Measurements from ENCODE around the gene FAM81A.
"Not testable (repeated sequence)": the region's sequence is repeated elsewhere in the genome, so short reads cannot be mapped to it uniquely, and the experiment has no call there.

The FAM81A gene

DNA sequence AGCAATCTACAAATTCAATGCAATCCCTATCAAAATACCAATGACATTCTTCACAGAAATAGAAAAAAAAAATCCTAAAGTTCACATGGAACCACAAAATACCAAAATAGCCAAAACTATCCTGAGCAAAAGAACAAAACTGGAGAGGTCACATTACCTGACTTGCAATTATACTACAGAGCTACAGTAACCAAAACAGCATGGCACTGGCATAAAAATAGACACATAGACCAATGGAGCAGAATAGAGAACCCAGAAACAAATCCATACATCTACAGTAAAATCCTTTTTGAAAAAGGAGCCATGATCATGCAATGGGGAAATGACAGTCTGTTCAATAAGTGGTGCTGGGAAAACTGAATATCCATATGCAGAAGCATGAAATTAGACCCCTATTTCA lies 51.5 kb downstream of the FAM81A start:
- not testable (repeated sequence) for DNase-seq (ENCODE audit: low read depth in 2 of 2)

DNA sequence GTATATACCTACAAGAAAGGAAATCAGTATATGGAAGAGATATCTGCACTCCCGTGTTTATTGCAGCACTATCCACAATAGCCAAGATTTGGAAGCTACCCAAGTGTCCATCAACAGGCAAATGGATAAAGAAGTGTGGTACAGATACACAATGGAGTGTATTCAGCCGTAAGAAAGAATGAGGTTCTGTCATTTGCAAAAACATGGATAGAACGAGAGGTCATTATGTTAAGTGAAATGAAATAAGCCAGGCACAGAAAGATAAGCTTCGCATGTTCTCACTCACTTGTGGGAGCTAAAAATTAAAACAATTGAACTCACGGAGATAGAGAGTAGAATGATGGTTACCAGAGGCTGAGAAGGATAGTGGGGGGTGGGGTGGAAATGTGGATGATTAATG lies 53.1 kb downstream of the FAM81A start:
- DNase-seq (ENCODE audit: low read depth in 2 of 2): no peak

DNA sequence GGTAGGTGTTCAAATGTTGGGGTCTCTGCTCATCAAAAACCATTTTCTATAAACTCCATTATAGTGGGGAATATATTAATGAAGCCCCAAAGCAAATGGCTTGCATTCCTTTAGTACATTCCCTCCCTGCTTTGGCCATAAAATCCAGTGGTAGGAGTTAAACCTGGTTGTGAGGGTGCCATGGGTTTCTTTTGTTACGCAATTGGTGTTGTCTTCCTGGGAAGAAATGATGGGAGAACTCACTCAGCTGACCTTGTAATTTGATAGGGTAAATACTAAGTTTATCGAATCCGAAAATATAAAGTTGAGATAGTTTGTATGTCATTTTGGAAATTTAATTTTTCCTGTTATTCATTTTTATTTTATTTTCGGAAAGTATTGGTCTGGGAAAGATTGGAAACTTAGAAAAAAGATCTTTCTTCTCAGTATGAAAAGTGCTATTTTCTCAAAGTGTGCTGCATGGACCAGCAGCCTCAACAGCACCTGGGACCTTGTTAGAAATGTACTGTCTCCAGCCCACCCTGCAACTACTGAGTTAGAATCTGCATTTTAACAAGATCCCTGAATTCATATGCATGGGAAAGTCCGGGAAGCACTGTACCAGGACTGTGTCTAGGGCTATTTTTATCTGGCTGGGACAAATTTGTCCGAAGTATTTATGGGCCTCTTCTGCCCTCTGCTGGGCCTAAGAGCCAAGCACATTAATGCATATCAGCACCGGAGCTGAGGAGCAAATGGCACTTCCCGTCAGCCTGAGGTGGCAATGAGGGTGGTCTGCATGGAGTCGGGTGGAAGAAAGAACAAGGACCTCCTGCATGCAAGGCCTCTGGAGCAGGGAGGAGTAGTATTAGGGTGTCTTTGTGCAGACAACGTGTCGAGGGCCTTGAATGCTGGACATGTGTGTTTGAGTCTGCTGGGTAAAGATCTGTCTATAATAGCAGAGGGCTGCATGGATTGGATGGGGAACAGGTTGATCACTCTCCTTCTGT lies 54.7 kb downstream of the FAM81A start:
- DNase-seq (ENCODE audit: low read depth in 2 of 2): peak; percentile 13 to 18

DNA sequence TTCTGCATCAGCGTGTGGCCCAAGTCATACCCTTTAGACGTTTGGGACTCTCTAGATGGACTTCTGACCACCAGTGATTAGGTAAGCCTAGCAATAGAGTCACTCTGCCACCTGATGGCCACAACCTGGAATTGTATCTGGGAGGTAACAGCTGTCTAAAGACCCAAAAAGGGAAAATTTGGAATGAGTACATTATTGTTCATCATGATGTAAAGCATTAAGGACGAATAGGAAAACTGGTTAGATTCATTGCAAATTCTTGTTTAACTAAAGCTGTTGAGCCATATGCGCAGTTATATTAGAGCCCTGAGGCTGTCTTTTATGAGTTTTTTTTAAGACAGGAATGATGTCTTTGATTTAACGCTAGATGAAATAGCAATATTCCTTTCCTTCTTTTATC lies 63.6 kb downstream of the FAM81A start:
- no peak for DNase-seq (ENCODE audit: low read depth in 2 of 2)

DNA sequence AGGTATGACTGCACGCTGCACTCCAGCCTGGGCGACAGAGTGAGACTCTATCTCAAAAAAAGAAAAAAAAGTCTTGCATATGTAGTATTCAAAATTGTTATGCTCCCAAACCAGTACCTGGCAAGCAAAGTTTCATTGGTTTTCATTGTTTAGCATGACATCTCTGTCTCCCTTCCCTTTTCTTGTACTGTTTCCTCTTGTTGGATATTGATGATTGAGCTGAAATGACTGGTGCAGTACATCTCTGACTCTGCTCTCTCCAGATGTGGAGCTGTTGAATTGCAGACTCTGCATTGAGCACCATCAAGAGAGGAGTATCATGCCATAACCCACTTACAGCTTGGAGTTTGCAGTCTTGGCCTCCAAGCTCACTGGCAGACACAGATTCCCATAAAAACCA lies 77.2 kb downstream of the FAM81A start:
- DNase-seq (ENCODE audit: low read depth in 2 of 2): no peak

DNA sequence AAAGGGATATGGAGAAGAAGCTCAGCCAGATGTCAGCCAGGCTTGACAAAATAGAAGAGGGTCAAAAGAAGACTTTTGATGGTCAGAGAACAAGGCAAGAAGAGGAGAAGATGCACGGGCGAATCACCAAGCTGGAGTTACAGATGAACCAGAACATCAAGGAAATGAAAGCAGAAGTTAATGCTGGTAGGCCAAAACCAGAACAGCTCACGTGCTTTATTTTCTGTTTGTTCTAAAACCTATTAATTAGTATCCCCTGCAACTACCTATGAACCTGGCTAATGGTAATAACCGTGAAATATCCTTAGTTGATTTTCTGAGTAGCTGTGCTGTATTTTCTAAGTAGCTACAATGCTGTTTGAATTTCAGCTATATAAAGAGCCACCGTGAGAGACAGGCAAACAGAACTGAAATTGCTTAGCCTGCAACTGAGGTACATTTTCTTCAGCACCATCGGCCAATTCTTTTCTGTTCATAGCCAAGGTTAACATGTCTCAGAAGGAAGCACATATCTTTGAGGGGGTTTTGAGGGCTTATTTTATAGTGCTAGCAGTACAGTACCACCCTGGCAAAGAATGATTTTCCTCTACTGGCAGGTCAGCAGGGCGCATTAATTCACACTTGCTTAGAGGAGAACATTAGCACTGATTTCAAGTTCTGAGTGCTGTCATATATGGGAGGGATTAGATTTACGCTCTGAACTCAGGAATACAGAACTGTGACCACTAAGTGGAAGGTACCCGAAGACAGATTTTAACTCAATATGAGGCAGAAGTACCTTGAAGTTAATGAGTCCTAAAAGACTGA lies 78.9 kb downstream of the FAM81A start:
- no peak for DNase-seq (ENCODE audit: low read depth in 2 of 2)

DNA sequence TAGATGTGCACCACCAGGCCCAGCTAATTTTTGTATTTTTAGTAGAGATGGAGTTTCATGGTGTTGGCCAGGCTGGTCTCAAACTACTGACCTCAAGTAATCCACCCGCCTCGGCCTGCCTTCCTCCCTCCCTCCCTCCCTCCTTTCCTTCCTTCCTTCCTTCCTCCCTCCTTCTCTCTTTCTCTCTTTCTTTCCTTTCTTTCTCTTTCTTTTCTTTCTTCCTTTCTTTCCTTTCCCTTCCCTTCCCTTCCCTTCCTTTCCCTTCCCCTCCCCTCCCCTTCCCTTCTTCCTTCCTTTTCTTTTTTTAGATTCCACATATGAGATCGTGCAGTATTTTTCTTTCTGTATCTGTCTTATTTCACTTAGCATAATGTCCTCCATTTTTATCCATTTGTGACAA lies 81.3 kb downstream of the FAM81A start:
- no peak for DNase-seq (ENCODE audit: low read depth in 2 of 2)

DNA sequence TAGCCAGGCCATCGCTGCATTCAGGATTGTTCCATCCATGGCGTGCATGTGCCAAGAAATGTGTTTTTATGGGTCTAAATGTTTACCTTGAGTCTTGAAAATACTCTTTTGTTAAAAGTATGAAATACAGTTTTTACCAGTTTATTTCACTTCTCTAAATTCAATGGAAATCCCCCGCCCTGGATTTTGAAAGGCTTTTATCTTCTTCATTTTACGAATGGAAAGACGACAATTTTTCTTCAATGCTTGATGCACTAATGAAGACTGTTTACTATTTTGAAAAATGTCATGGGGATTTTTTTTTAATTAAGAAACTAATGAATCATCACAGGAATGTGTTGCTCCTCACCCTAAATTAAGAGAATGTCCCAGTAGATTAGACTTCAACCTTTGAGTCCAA lies 83.5 kb downstream of the FAM81A start:
- DNase-seq (ENCODE audit: low read depth in 2 of 2): no peak

DNA sequence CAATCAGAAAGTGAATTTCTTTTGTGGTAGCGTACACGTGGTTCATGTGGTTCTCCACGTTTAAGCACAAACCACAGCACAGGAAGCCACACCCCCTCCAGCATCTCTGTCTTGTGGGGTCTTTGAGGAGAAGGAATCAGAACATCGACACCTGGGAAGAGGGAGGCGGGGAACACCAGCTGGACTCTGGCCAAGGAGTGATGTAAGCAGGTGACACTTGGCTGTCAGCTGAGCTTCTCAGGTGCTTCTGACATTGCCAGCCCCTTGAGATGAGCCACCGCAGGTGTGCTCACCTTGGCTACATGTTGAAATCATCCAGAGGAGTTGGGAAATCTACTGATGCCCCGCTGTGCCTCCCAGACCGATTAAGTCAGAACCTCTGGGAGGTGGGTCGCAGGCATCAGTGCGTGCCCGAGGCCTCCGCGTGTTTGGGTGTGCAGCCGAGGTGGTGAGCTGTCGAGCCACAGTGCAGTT lies 85.0 kb downstream of the FAM81A start:
- DNase-seq (ENCODE audit: low read depth in 2 of 2): peak; percentile 35 to 51

DNA sequence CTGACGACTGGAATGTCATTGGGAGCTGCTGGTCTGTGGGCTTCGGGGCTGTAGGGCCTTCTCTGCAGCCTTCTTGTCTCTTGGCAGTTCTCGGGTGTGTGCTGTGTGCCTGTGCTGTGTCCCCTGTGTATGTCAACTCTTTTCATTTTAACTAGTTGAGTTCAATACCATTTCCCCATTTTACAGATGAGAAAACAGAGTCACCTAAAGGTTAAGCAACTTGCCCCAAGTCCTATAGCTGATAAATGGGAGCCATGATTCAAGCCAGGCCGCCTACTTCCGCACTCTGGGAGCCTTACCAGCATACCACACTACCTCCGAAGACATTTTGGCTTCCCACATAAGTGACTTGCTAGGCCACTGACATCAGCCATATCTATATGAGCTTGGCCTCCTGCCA lies 85.7 kb downstream of the FAM81A start:
- DNase-seq (ENCODE audit: low read depth in 2 of 2): no peak

DNA sequence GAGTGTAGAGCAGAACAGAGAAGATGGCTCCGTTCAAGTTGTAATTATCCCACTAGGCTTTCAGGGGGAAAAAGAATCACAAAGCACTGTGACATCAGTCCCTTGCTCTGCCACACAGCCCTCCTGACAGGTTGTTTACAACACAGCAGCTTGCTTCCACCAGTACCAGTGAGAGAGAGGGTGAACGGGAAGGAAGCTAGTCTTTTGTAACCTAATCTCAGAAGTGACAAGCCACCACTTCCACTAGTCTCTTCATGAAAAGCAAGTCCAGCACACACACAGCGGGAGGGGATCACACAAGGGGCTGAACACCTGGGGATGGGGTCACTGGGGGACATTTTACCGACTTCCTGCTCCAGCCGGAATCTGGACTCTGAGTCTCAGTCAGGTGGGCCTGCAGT lies 86.3 kb downstream of the FAM81A start:
- no peak for DNase-seq (ENCODE audit: low read depth in 2 of 2)

DNA sequence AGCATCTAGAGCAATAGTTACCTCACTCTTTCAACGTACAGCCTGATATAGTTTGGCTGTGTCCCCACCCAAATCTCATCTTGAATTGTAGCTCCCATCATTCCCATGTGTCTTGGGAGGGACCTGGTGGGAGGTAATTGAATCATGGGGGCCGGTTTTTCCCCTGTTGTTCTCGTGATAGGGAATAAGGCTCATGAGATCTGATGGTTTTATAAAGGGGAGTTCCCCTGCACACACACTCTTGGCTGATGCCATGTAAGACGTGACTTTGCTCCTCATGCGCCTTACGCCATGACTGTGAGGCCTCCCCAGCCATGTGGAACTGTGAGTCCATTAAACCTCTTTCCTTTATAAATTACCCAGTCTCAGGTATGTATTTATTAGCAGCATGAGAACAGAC lies 88.5 kb downstream of the FAM81A start:
- not testable (repeated sequence) for DNase-seq (ENCODE audit: low read depth in 2 of 2)

DNA sequence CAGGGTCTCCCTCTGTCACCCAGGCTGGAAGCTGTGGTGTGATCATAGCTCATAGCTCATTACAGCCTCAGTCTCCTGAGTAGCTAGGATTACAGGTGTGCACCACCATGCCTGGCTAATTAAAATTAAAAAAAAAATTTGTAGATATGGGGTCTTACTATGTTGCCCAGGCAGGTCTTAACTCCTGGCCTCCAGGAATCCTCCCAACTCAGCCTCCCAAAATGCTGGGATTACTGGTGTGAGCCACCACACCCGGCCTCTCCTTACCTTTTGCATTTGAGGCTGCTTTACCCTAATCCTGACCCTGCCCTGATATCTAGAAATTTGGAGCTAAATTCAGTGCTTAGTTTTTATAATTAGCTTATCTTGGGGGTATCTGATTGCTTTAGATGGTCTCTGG lies 90.4 kb downstream of the FAM81A start:
- no peak for DNase-seq (ENCODE audit: low read depth in 2 of 2)

DNA sequence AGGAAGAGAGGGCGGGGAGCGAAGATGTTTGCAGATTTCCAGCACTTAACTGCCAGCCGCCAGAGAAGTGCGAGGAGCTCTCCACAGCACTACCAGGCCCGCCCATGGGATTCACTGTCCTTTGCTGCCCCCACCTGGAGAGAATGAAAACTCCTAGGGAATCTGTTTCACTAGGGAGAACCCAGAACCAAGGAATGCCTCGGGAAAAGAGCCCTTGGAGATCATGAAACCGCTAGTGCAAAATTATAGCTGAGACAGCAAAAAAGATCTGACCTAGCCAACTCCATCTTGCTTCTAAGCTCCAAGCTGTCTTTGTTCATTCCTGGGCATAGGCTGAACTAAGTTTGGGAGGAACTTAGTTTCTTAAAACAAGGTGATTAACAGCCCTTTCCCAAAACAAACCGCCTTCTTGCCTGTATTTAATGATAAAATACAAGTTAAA lies 91.0 kb downstream of the FAM81A start:
- DNase-seq (ENCODE audit: low read depth in 2 of 2): peak; percentile 41 to 45

DNA sequence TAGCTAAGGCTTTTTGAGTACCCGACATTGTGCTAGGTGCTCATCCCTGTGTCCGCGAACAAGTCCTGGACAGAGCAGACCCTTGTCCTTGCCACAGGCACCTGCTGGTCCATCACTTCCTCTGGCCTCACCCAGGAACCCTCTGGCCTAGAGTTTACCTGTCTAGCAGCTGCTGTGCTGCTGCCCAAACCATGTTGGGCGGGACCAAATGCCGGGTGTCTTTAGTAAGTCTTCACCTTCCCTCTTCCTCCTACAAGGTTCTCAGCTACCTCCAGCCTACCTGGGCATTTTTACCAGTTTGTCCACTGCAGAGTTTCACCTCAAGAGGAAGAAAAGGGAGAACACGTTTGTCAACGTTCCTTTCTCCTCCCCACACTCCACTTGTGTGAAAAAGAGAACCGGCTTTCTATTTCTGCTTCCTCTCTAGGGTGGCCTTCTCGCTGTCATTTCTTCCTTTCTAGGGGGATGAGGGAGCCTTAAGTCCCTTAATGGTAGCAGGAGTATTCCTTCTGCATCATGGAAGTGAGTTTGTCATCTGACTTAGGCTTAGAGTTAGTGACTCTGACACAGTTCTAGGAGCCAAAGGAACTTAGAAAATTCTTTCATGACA lies 93.2 kb downstream of the FAM81A start:
- DNase-seq (ENCODE audit: low read depth in 2 of 2): no peak

DNA sequence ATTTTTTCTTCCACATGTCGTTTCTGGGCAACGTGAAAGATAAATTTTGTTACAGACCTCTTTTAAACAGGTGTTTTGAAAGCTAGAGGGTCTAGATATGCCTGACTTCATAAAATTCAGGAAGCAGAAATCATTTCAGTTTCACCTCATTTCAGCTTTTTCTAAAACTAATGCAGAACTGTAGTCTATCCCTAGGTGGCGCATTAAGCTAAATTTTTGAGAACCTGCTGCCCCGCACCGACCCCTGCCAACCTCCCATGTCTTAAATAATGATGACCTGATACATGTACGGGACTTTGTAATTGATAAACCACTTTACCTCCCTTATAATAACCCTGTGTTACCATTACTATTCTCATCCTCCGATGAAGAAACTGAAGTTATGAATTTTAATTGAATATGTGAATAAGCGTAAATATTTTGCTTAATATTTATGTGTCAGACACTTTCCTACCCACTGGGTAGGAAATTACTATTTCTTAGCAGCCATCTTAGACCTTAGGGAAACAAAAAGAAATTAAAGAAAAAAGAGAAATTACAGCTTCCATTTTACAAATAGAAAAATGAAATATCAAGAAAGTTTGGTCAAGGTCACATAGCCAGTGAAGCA lies 94.9 kb downstream of the FAM81A start:
- no peak for DNase-seq (ENCODE audit: low read depth in 2 of 2)

DNA sequence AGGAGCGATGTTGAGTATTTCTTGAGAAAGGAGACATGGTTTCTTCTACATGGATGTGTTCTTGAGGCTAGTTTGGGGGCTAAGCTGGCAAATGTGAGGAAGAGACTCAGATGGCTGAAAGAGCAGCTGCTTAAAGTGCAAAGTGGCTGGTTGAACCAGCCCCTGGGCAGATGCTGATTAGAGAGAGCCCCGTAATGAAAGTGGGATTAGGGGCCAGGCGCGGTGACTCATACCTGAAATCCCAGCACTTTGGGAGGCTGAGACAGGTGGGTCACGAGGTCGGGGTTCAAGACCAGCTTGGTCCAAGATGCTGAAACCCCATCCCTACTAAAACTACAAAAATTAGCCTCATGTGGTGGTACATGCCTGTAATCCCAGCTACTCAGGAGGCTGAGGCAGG lies 98.6 kb downstream of the FAM81A start:
- no peak for DNase-seq (ENCODE audit: low read depth in 2 of 2)

DNA sequence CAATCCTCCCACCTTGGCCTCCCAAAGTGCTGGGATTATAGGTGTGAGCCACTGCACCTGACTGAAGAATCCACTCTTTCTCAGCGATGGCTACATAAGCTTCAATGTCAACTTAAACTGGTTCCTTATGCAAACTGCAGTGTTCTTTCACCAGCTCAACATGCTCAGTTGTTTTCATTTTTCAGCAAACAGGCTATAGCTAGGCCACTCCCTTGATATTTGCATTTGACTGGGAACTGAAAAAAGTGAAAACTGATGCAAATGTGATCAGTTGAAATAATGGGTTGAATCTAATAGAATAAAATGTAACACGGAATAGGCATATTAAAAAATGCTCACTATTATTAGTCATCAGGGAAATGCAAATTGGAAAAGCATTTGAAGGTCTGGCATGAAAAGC lies 99.4 kb downstream of the FAM81A start:
- no peak for DNase-seq (ENCODE audit: low read depth in 2 of 2)

DNA sequence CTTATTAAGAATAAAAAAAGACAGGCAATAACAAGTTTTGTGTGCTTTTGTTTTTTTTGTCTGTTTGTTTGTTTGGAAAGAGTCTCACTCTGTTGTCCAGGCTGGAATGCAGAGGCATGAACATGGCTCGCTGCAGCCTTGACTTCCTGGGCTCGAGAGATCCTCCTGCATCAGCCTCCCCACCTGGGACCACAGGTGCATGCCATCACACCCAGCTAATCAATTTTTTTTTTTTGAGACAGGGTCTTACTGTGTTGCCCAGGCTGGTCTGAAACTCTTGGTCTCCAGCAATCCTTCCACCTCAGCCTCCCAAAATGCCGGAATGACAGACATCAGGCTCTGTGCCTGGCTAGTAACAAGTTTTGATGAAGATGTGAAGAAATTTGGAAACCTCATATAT lies 100.5 kb downstream of the FAM81A start:
- DNase-seq (ENCODE audit: low read depth in 2 of 2): no peak

DNA sequence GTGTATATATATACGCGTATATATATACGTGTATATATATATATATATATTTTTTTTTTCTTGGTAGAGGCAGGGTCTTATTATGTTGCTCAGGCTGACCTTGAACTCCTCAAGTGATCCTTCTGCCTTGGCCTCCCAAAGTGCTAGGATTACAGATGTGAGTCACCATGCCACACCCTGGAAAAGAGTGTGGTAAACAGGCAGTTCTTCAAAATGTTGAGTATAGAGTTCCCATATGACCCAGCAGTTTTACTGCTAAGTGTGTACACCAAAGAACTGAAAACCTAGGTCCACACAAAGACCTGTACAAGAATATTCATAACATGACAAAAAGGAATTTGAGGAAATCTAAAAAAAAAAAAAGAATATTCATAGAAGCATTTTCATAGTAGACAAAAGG lies 101.8 kb downstream of the FAM81A start:
- DNase-seq (ENCODE audit: low read depth in 2 of 2): no peak

DNA sequence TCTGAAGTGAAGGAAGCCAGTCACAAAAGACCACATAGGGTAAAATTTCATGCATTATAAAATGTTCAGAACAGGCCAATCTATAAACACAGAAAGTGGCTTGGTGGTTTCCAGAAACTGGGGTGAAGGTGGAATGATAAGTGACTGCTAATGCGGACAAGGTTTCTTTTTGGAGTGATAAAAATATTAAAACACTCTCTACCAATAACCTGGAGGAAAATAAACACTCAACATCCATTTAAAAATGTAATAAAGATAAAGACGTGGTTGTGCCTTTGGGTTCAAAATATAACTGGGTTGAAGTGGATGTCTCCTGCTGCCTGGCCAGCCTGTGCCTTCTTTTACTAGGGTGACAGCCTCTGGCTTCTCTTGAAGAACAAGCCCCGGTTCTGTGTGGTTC lies 102.7 kb downstream of the FAM81A start:
- DNase-seq (ENCODE audit: low read depth in 2 of 2): no peak

DNA sequence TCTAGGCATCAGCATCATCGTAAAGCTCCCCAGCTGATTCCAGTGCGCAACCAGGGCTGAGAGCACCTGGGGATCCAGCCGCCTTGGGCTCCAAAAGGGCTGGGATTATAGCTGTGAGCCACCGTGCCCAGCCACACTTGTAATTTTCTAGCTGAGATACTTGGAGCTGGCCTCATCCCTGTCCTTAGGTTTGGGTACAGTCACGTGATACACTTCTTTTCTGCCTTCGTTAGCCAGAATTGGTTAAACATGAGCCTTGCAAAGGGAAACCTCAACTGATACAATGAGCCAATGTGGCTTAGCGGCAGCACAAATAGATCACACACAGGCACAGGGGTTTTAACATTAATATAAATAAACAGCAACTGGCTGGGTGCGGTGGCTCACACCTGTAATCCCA lies 103.8 kb downstream of the FAM81A start:
- DNase-seq (ENCODE audit: low read depth in 2 of 2): no peak
